Stimulated activated CD8-positive, alpha-beta memory T cell treated with anti-CD3 and anti-CD28 coated beads, Interleukin-15, amount 100 ng/mL, for 4 hours (primary cell): Measurements from ENCODE around the gene HOMER1.
"Not testable (repeated sequence)": the region's sequence is repeated elsewhere in the genome, so short reads cannot be mapped to it uniquely, and the experiment has no call there.

Source experiments
- DNase-seq, 2 donors: peaks; one replicate each; pipeline ENCODE4 v3.0.0-alpha.2; 2020; ENCODE audit warnings: low read depth in 2 of 2

HOMER1 gene

DNA sequence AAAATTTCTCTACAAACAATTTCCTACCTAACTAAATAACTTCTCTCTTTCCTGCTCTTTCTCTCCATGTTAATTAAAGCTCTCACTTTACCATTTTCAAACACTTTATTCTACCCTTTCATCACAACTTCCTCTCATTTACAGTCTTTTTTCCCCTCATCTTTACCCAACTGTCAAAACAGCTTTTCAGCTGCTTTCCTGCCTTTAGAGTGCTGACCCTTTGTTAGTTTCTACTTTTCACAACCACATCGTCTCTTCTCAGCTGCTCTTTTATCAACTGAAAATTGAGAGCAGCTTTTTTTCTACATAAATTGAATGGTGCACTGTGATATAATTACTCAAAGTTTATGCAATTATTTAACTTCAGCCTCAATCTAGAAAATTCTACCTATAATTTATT, 3.1 kb upstream of the HOMER1 start:
- DNase-seq: no peak

DNA sequence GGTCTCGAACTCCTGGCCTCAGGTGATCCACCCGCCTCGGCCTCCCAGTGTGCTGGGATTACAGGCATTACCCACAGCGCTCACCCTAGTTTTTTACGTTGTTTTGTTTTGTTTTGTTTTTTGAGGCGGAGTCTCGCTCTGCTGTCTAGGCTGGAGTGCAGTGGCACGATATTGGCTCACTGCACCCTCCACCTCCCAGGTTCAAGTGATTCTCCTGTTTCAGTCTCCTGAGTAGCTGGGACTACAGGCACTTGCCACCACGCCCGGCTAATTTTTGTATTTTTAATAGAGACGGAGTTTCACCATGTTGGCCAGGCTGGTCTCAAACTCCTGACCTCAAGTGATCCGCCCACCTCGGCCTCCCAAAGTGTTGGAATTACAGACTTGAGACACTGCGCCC, 2.4 kb upstream of the HOMER1 start:
- DNase-seq: not testable (repeated sequence)

DNA sequence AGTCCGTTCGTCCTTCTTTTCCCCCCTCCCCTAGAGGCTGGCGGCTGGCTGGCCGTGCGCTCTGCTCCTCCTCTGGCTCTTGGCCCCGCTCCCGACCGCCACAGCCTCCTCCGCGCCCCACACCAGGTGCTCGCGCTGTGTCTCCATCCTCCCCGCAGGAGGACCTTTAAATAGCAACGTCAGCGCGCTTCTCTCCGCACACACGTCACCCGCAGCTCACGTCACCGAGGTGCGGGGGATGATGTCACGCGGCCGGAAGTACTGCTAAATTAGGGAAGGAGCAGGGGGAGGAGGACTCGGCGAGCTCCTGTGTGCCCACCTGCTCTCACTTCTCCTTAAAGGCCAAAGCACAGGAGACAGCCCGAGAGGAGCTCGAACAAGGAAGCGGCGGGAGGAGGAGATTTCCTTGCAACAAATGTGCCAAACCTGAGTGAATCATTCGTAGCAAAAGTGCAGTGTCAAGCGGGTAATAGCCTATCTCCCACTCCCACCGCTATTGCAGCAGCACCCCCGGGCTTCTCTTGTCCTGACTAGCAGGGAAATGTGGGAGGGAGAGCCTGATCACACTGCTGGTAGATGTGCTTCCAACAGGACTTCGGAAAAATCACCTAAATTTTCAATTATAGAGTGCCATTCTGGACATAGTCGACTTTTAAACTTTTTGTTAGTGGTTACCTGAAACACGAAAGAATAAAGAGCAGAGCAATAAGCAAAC, 614 bp upstream of the HOMER1 start:
- DNase-seq: peak; percentile 84 to 86

DNA sequence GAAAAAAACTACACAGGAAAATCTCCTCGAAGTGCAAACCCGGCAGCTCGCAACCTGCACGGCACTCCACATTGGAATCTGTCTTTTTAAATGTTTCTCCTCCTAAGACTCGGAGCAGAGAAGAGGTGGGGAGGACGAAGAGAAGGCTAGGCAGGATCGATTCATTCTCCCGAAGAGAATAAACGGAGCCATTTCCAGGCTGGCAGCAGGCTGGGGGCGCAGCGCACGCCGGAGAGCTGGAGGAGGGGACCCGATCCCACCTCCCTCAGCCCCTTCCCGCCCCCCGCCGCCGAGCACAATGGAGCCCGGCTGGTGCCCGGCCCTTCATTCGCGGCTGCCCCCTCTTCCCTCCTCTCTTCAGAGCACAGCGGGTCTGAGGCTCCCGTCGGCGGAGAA, 628 bp downstream of the HOMER1 start:
- DNase-seq: no peak

DNA sequence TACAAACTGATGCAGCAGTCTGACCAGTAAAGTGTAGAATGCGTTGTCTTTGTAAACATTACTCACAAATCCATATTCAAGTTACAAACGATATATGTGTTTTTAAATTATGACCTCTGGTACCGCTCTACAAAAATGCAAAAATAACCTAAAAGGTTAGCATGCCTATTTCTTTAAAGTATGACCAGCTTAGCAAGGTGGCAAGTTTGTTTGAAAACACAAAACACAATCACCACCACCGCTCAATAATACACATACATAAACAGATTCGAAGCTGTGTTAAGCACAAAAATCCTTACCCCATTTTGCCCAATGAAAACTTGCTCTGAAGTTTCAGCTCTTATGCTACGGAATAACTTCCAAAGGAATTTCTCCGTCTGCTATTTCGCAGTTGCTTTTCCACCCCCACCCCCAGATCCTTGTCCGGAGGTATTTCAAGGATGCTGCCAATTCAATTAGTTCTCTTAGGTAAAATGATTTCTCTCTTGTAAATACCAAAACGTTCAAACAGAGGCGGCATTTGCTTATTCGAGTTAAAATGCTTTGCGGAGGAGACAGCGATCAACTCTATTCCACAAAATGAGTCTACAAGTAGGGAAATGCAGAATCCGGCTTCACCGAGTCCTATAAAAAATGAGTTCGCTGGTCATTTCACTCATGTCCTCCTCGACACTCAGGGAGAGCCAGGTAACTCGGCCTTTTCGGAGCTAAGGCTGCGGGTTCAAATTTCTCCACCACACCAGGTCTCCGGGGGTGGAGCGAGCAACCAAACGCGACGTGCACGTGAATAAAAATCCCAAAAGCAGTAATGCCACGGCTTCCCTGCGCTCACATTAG, 1.2 kb downstream of the HOMER1 start:
- DNase-seq: no peak

DNA sequence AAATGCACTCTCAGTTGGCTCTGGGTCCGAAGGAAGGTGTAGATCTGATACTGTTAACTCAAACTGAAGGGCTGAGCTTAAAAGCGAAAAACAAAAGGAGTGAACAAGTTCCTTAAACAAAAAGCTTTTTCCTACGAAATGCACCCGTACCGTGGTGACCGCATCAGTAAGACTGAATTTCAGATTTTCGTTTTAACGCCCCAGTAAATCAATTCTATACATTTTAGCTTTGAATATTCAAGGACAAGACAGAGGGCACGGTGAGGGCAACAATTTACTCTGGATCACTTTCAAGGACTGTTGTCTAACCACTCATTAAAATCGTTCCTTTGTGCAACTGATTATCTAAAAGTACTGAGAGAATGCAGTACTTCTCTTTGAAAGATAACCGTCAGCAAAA, 1.9 kb downstream of the HOMER1 start:
- no peak for DNase-seq

DNA sequence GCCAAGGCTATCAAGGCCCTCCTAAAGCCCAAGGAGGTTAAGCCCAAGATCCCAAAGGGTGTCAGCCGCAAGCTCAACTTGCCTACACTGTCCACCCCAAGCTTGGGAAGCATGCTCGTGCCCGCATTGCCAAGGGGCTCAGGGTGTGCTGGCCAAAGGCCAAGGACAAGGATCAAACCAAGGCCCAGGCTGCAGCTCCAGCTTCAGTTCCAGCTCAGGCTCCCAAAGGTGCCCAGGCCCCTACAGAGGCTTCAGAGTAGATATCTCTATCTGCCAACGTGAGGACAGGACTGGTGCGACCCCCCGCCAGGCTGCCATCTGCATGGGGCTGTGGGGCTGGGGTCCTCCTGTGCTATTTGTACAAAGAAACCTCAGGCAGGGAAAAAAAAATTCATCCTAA, 3.3 kb downstream of the HOMER1 start:
- no peak for DNase-seq

DNA sequence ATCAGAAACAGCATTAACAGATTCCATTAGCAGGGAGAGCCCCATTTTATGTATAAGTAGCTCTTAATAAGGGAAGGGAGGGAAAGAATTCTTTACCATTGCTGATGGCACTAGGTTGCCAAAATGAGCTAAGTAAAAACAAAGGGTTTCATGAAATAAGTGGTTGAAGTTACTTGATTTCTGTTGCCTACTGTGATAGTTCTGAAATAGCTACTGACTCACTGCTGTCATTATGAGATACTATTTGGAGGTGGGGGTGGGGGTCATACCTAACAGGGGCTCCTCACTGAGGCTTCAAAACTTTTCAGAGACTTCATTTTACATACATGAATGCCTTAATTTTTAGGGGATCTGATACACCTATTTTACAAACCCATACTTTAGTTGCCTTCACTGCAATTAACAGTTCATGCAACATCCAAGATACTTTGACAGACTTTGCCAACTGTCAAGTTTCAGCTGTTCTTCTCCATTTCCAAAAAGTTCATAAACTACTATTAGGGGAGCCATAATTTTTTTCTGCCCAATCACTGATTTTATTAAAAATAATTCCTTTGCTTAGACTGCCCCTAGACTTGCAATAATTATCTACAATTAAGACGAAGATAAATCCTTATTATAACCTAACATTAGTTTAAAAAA, 4.6 kb downstream of the HOMER1 start:
- DNase-seq: no peak

DNA sequence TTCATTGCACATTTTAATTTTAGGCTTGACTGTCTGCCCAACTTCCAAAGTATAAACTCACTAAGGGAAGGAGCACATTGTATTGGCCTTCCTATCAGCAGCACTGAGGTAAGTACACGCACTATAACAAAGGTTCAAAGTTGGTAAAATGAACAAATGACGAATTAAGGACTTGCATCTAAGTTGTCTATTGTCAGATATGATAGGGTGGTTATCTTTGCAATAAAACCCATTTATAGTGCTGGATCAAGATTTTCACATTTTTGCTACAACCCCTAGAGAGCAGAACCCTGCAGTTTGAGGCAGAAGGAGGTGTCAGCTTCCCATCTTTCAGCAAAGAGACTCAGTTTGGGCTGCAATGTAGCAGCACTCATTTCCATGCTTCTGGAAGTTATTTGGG, 5.1 kb downstream of the HOMER1 start:
- no peak for DNase-seq

DNA sequence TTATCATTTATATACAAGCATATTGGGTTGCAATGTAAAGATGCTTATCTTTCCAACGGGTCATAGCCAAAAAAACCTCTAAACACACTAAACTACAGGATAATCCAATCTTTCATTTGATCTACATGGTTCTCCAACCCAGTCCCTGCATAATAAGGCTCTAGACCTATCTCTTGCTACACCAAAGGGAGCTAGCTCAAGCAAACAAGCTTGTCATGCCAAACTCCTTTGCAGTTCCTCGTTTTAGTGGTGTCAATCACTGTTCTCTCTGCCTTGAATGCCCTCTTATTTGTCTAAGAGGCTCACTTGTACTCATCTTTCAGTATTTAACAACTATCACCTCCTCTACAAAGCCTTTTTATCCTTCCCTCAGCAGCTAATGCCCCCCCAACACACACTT, 5.6 kb downstream of the HOMER1 start:
- no peak for DNase-seq

DNA sequence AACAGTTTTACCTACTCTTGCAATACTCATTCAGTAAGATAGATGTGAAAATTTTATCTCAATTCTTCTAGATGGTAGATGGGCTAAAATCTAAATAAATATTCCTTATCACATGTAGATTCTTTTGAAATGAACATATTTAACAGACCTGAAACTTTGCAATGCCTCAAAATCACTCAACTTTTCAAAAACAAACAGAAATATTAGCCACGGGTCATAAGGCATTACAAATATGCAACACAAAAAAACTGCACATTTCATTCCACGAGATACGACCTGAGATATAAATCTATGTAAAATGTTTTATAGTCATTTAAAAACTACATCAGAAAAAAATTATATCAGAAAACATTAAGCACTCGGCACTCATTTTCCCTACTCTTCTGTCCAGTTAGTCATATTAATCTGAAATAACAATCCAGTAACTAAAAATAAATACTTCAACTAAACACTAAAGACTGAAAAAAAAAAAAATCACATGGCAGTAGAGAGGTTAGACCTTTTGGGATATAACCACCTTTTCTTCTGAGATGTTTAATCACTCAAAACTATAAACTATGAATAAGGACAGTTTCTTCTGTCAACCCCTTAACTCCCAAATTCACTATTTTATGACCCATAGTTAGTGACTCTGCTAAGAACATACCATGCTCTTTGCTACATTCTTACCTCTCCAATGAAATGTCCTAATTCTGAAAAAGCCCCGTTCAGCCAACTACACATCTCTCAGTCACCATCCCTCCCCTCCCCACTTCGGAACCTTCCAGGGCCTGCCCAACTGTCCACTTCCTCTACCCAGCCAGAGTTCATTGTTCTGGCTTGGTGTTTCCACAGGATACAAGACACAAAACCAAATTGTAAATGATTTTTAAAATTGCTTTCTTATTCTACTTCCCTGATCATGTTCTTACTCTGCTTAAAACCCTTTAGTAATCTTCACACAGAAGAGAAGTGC, 6.4 kb downstream of the HOMER1 start:
- DNase-seq: no peak

DNA sequence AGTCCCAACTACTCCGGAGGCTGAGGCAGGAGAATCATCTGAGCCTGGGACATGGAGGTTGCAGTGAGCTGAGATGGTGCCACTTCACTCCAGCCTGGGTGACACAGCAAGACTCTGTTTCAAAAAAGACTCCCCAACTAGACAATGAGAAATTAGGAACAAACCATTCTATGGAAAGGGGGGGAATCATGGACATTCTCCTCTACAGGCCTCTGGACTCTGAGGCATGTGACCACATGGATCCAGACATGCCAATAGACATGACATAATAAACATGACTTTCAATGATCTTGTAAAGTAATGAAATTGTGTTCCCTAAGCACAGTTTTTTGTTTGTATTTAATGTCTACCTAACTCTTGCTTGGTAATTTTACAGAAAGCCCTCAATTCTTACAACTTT, 8.8 kb downstream of the HOMER1 start:
- no peak for DNase-seq

DNA sequence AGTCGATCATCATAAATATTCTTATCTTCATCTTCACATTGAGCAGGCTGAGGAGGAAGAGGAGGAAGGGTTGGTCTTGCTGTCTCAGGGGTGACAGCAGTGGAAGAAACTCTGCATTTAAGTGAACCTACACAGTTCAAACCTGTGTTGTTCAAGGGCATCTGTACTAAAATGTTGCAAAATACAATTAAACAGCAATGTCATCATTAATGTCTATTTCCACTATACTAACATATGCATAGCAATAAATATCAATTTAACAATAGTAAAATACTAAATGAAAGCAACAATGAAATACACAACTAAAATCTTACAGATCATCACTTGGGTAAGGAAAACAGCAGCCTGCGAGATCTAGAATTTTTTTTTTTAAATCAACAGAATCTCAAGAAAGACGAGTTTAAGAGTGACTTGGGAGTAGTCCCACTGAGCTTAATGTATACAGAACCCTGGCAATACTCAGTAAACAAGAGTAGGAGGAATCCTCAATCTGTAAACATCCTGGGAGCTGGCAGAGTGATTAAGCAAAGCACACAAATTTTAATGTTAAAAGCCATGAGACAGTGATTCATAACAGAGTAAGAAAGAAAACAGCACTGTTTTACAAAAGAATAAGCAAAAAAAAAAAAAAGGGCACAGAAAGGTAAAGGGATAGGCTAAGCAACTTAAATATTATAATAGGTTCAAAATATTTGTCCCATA, 10.0 kb downstream of the HOMER1 start:
- DNase-seq: no peak

DNA sequence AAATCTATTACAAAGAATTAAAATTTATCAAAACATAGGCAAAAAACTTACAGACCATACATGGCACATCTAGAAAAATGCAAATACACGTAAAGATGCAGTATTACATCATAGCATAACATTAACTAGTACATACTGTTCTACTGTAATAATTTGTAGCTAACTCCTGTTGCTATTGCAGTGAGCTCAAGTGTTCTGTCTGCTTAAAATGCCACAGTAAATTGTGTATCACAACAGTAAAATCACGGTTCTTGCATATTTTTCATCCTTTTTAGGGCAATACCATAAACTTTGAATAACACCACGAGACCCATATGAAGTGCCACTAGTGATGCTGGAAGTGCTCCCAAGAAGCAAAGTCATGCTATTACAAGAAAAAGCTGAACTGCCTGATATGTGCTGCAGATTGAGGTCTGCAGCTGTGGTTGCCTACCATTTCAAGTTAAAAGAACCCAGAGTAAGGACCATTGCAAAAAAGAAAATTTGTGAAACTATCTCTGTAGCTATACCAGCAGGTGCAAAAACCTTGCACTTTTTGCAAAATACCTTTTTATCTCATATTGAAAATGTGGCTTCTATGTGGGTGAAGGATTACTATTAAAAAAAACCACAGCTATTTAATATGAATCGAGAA, 14.2 kb downstream of the HOMER1 start:
- no peak for DNase-seq

DNA sequence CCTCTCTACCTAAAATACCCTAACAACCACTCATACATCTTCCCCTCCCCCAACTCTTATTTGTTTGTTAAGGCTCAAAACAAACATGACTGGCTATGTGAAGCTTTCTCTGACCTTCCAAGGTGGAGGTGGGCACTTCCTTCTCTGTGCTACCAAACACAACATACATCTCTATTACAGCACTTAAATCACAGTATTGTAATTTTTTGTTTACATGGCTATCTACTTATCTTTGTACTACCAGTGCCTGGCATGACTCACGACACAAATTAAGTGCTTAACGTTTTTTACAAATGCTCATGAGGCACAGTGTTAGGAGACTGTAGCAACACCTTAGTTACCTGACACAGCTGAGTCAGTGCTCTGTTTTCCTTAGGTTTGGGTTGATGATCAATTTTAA, 18.6 kb downstream of the HOMER1 start:
- DNase-seq: no peak

DNA sequence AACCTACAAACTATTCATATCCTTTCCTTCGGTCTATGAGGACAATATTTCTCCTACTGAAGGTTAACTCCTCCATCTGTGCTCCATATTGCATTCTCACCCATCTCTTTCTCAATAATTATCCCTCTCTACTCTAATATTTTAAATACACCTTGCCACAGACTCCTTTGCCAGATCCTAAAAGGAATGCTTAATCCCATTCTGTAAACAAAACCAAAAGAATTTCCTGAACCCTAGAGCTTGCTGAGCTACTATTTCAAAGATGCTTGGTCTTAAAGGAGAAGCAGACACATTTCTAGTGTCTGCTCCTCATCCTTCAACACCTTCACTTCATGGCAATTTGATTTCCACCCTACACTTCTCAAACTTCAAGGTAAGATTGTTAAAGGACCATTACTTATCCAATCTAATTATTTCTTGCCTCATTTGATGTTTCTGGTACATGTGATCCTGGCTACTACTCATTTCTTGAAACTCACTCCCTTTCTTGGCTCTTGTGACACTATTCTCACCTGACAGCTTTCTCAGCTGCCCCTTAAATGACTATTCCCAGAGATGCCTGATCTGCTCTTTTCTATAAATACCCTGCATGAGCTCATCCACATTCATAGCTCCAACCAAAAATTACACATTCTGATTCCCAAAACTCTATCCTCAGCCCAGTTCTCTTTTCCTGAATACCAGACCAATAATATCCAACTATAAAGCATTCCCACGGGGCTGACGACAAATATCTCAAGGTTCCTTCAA, 20.2 kb downstream of the HOMER1 start:
- no peak for DNase-seq

DNA sequence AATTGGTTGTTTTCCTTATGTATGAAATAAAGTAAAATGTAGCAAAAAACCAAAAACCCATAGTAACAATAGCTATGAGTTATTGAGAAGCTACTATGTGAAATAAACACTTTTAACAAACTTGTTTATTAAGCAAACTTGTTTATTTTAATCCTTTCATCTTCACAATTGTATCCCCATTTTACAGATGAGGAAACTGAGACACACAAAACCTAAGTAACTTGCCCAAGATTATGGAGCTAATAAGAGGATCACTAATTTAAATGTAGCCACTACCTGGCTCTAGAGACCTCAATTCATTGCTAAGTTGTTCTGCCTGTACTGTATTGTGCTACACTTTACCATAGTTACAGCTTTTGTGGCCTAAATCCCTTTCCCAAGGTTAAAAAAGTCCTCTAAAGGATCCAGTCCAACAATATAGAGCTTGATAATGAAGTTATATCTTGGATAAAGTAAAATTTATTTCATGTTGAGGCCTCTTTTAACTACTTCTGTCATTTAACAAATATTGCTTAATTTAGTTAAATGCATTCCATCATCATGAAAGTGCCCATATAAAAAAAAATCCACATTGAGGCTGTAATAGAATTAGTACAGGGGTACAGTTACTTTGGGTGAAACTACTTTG, 22.1 kb downstream of the HOMER1 start:
- DNase-seq: no peak

DNA sequence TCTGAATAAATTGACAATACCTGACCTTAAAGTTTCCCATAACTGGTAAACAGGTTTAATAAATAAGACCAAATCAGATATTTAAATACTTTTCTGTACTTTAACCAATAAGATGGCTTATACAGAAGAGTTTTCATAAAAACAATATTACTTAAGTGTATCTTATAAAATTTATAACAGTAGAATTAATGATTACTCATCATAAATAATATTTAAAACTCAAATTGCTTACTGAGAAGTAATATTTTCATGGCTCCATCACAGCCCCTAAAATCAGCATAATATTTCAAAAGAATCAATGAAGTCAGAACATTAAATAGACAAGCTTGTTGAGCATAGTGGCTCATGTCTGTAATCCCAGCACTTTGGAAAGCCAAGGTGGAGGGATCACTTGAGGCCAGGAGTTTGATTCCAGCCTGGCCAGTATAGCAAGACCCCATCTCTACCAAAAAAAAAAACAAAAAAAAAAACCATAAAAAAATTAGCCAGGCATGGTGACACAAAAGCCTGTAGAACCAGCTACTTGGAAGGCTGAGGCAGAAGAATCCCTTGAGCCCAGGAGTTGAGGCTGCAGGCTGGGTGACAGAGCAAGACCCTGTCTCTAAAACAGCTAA, 23.5 kb downstream of the HOMER1 start:
- no peak for DNase-seq

DNA sequence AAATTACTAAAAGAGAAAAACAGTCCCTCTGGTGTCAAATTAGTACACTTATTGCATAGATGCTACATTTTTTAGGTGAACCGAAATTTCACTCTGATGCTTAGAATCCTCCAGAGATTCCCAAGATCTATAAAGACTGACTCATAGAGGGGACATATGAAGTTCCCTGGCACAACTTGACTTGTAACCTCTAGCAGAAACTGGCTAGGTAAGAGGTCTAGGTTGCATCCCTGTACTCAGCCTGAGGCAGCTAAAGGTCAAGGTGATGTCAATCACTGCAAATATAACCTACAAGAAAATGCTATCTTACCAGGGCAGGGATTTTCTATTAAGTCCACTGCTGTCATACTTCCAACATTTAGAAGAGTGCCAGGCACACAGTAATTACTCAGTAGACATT, 24.2 kb downstream of the HOMER1 start:
- no peak for DNase-seq
